HepG2 (cell line): ENCODE results near the gene DSE. TPM values are rescaled to one million over a fixed set of nuclear protein-coding genes. Genes with fewer than 3 reads are reported as not detected.

Experiments
- ATAC-seq: fragments of 200-7000 bp; cut with Tn5 transposase; 3 replicates; pipeline ENCODE4 v1.9.1; 2020; ENCODE audit warnings: mild to moderate bottlenecking, moderate library complexity
- BruUV-seq: library from RNA; stranded (reverse); fragments of 400-500 nt; replicated peaks from 2 replicates; lab custom pipeline; 2021; lab: Mats Ljungman, UMichigan
- CTCF ChIA-PET: fragments of 300-600 bp; formaldehyde crosslinking; extraction: SDS; loops from one replicate; lab custom pipeline; 2021; ENCODE audit warnings: low total read pairs, inconsistent platforms, low intra/inter-chr PET ratio; lab: Yijun Ruan, JAX
- POLR2A ChIA-PET: fragments of 350-600 bp; sonication (Branson Sonifier 250); formaldehyde crosslinking; loops from one replicate; lab custom pipeline; 2020; ENCODE audit warnings: antibody characterized with exemption, inconsistent platforms; lab: Yijun Ruan, JAX
- DNase-seq: peaks from one replicate; pipeline ENCODE4 v3.0.0-alpha.2; 2015; ENCODE audit warnings: low spot score
- FAIRE-seq: peaks from 3 replicates; lab custom pipeline; 2011; peaks lifted over from hg19 to GRCh38; lab: Jason Lieb, UNC
- H2AFZ ChIP-seq: one replicate; pipeline ENCODE4 v1.6.1; 2011; ENCODE audit warnings: low read length, inconsistent platforms
- H3K27ac ChIP-seq: fragments of 300-600 bp; 3 replicates; pipeline ENCODE4 v1.8.0; 2011; ENCODE audit warnings: mixed run types, mild to moderate bottlenecking, mixed read lengths, low read length, inconsistent platforms; ENCODE audit not compliant: insufficient read depth; ENCODE audit errors: extremely low read length
- H3K27me3 ChIP-seq, 2 experiments: fragments of 200-600 bp in 1 of 2; 2 replicates in 1 of 2; 3 replicates in 1 of 2; pipeline versions ENCODE4 v1.6.0 to v1.8.0; 2011; ENCODE audit warnings: low read length in 2 of 2, mild to moderate bottlenecking in 2 of 2, moderate library complexity in 2 of 2, inconsistent platforms in 1 of 2; ENCODE audit not compliant: insufficient read depth in 2 of 2, control insufficient read depth in 1 of 2
- H3K36me3 ChIP-seq, 2 experiments: fragments of 200-600 bp in 1 of 2; replicated peaks in 1 of 2; 2 replicates in 1 of 2; 3 replicates in 1 of 2; pipeline versions ENCODE4 v1.5.1 to v1.8.0; 2011; ENCODE audit warnings: low read length in 2 of 2, inconsistent platforms in 1 of 2; ENCODE audit not compliant: insufficient read depth in 2 of 2, control insufficient read depth in 1 of 2
- H3K4me1 ChIP-seq: 2 replicates; pipeline ENCODE4 v1.5.1; 2012; ENCODE audit warnings: low read length, inconsistent platforms; ENCODE audit not compliant: insufficient read depth
- H3K4me2 ChIP-seq: 2 replicates; pipeline ENCODE4 v1.6.0; 2011; ENCODE audit warnings: low read depth, low read length, inconsistent platforms
- H3K4me3 ChIP-seq, 3 experiments: fragments of 200-600 bp in 1 of 3; sonication (generic), shearing (Covaris generic) in 1 of 3; replicated peaks in 1 of 3; 2 replicates each; pipeline ENCODE4 v1.5.1; 2011 to 2016; ENCODE audit warnings: low read length in 3 of 3, inconsistent platforms in 2 of 3, low read depth in 2 of 3, mild to moderate bottlenecking in 2 of 3, control low read depth in 1 of 3, mixed read lengths in 1 of 3; ENCODE audit not compliant: insufficient read depth in 1 of 3
- H3K79me2 ChIP-seq: one replicate; pipeline ENCODE4 v1.6.1; 2011; ENCODE audit warnings: low read length, inconsistent platforms; ENCODE audit not compliant: insufficient read depth
- H3K9ac ChIP-seq: 2 replicates; pipeline ENCODE4 v1.6.0; 2011; ENCODE audit warnings: mild to moderate bottlenecking, low read depth, low read length, inconsistent platforms; ENCODE audit not compliant: insufficient read depth
- H3K9me3 ChIP-seq: 2 replicates; pipeline ENCODE4 v1.5.1; 2012; ENCODE audit warnings: mild to moderate bottlenecking, low read length
- H4K20me1 ChIP-seq: 2 replicates; pipeline ENCODE4 v1.6.0; 2011; ENCODE audit warnings: inconsistent platforms, mild to moderate bottlenecking, low read length, moderate library complexity; ENCODE audit not compliant: insufficient read depth
- HNF4A ChIP-seq: sonication (generic); formaldehyde crosslinking; IDR thresholded peaks from 2 replicates; pipeline ENCODE4 v1.4.0; 2020; ENCODE audit warnings: missing genetic modification reagents
- NR3C1 ChIP-seq: sonication (generic); formaldehyde crosslinking; IDR thresholded peaks from 2 replicates; pipeline ENCODE4 v1.4.0; 2020; ENCODE audit warnings: missing genetic modification reagents
- PBX2 ChIP-seq: IDR thresholded peaks from 2 replicates; pipeline ENCODE4 v1.6.1; 2016; ENCODE audit warnings: control low read depth
- THRA ChIP-seq: sonication (generic); formaldehyde crosslinking; IDR thresholded peaks from 2 replicates; pipeline ENCODE4 v1.4.0; 2020; ENCODE audit warnings: missing genetic modification reagents, borderline replicate concordance
- ZBTB38 ChIP-seq: sonication (generic); formaldehyde crosslinking; IDR thresholded peaks from 2 replicates; pipeline ENCODE4 v1.5.1; 2020; ENCODE audit warnings: mild to moderate bottlenecking, missing genetic modification reagents
- ZBTB4 ChIP-seq: sonication (generic); formaldehyde crosslinking; IDR thresholded peaks from 2 replicates; pipeline ENCODE4 v1.4.0; 2020; ENCODE audit warnings: missing genetic modification reagents, mild to moderate bottlenecking, borderline replicate concordance
- ZNF160 ChIP-seq: sonication (generic); formaldehyde crosslinking; IDR thresholded peaks from 2 replicates; pipeline ENCODE4 v1.8.0; 2022; ENCODE audit warnings: mild to moderate bottlenecking, inconsistent platforms, missing genetic modification reagents
- ZNF251 ChIP-seq: sonication (generic); formaldehyde crosslinking; IDR thresholded peaks from 2 replicates; pipeline ENCODE4 v1.9.0; 2021; ENCODE audit warnings: mild to moderate bottlenecking, missing genetic modification reagents
- ZNF264 ChIP-seq: sonication (generic); formaldehyde crosslinking; IDR thresholded peaks from 2 replicates; pipeline ENCODE4 v1.4.0; 2020; ENCODE audit warnings: missing genetic modification reagents
- in situ Hi-C: cut with HindIII; loops from 2 replicates; pipeline ENCODE4 v1.10.0; 2017; ENCODE audit warnings: low pct_unique_long_range_greater_than_20kb; ENCODE audit not compliant: extremely low pct_ligation_motif_present
- intact Hi-C: fragments of 100-400 bp; cut with micrococcal nuclease; formaldehyde crosslinking; loops from one replicate; pipeline ENCODE4 v1.10.0; 2022; ENCODE audit not compliant: unreplicated experiment
- polyA plus RNA-seq, 8 experiments: library from polyadenylated mRNA; depleted of rRNA in 3 of 8; stranded (reverse) in 7 of 8; unstranded in 1 of 8; fragments of >200 nt; fragmentation: Illumina TruSeq in 4 of 8; extraction: Trizol in 4 of 8; gene quantifications; 2 replicates each; pipeline versions ENCODE4 v1.2.1 to v1.2.3, GENCODE V29; 2011 to 2016; ENCODE audit warnings: low read depth in 4 of 8, missing spikeins in 1 of 8, mixed read lengths in 1 of 8; ENCODE audit not compliant: insufficient read depth in 1 of 8
- total RNA-seq, 5 experiments: library from RNA; depleted of rRNA; stranded (reverse); fragments of >200 nt; fragmentation: Illumina TruSeq; extraction: Trizol; gene quantifications; 2 replicates each; pipeline ENCODE4 v1.2.3, GENCODE V29; 2016; ENCODE audit warnings: low read depth in 1 of 5

DSE gene
- total and polyA plus RNA-seq, 2 of the 13 experiments (the other 11 are each of a cell fraction or from before 2014, with no cell fraction given) = 2.6 to 4.6 TPM

- no peak for DNase-seq
- no peaks in the 10 kb centered on the region for H3K79me2 ChIP-seq
- ATAC-seq = no peak
- FAIRE-seq = no peak
- TF ChIP-seq ZBTB4 (CRISPR knock-in tag) = no peak
- TF ChIP-seq THRA (CRISPR knock-in tag) = no peak
- no peak for TF ChIP-seq HNF4A
- TF ChIP-seq NR3C1 = no peak
- no peak for TF ChIP-seq ZBTB38 (CRISPR knock-in tag)
- TF ChIP-seq ZNF251 (CRISPR knock-in tag) = no peak
- TF ChIP-seq ZNF264 (CRISPR knock-in tag) = no peak
- no peak for TF ChIP-seq PBX2 (CRISPR knock-in tag)
- TF ChIP-seq ZNF160 = no peak
- no peak overlapping the region for H3K4me3 ChIP-seq
- no peak overlapping the region for H3K4me2 ChIP-seq
- POLR2A ChIA-PET = no interaction called here
- no TSS peak for BruUV-seq
- no peak overlapping the region for H3K9ac ChIP-seq
- no peak overlapping the region for H3K27ac ChIP-seq
- no peaks in the 10 kb centered on the region for H3K36me3 ChIP-seq
- no peaks in the 10 kb centered on the region for H3K9me3 ChIP-seq
- no peak overlapping the region for H2AFZ ChIP-seq
- in situ Hi-C loops (no loop called here), intact Hi-C loops (no loop called here)
- H3K27me3 ChIP-seq = no peaks in the 10 kb centered on the region
- no peaks in the 10 kb centered on the region for H3K4me1 ChIP-seq
- CTCF ChIA-PET = no interaction called here
- no peaks in the 10 kb centered on the region for H4K20me1 ChIP-seq
Measured at GRCh38 chr6:116451916-116452315, 81.2 kb downstream of the DSE start.
